NCI-H2081 treated with DMSO at 0.1 percent for 48 hours (cell line): ENCODE data around the gene MCRIP1.
A peak's percentile ranks its signal among the peaks of the same experiment; 100 is the strongest.

ENCODE experiments used
- DNase-seq: peaks from one replicate; lab custom pipeline; 2025; lab: John Stamatoyannopoulos, UW

Gene MCRIP1, protein sequence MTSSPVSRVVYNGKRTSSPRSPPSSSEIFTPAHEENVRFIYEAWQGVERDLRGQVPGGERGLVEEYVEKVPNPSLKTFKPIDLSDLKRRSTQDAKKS

DNA sequence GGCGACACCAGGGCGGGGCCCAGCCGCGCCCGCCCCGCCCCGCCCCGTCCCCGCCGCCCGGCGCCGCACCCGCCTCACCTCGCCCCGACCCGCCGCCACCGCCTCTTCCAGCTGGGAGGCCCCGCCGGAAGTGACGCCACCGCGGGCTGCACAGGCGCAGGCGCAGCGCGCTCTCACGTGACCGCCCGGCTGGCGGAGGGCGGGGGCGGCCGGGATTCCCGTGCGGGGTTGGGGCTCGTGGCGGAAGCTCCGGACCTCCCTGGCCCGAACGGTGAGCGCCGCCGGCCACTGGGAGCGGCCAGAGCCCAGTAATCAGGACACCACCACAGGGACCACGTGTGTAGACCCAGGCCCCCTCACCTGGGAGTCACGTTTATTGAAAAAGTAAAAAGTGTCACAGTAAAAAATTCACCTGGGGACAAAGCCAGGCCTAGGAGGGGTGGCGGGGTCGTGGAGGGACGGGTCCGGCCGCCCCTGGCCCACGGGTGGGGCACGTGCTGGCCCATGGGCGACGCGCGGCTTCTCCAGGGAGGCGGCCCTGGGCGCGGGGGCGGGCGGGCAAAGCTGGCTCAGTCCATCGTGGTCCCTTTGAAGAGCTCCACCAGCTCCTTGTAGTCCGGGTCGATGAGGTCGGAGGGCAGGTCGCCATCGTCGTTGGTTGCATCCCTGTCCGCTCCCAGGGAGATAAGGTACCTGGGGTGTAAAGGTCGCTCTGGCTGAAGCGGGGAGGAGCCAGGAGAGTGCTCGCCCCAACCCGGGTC is at the start of gene MCRIP1:
MCRIP1 (minus strand) TSS at position 132 of the 761 bp plus-strand sequence. CDS start 8,785 bp downstream, outside the sequence.
- peak; percentile 76 for DNase-seq

DNA sequence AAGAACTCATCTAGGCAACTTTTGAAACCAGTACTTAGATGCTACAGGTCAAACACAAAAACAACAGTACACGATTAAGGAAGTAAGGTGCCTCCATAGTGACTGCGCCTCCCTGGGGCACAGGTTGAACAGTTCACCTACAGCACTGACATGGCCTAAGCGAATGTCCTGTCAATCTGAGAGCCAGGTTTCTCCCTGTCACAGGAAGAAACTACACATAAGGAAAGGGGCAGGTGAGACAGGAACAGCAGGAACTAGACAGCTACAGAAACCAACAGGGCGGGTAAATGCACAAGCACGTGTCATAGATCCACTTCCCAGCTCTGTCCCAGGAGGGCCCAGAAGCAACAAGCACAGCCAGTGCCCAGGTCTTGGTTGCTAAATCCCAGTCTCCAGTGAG is 46.0 kb upstream of the MCRIP1 start:
- DNase-seq, result no peak

DNA sequence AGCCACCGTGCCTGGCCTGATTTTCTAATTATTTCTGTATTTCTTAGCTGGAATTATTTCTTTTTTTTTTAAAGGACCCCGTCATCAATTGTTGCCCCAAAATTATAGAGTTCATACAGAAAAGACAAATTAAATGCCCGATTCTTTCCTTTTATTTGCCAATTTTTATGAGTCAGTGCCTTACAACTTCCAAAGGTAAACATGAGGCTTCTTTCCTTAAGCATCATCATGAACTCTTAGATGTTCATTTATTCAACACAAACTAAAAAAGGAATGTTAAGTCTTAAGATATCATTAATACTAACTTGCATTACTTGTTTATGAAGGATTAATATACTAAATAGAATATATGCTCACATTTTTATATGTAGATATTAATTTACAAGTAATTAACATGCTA is 45.2 kb upstream of the MCRIP1 start:
- no peak for DNase-seq

DNA sequence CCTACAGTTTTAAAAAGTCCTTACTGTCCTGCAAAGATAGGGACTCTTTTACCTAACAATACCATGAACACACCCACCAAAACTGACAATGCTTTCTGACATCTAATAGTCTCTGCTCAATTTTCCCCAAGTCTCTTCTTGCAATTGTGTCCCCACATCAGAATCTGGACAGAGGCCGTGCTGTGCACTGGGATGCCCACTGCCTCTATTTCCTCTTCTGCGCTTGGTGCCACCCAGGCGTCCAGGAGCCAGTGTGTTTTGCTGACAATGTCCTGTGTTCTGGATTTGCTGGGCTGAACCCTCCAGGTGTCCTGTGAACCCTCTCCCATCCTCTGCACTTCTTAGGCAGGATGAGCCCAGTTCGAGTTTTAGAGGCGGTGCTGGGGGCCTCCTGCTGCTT is 44.5 kb upstream of the MCRIP1 start:
- DNase-seq, result no peak

DNA sequence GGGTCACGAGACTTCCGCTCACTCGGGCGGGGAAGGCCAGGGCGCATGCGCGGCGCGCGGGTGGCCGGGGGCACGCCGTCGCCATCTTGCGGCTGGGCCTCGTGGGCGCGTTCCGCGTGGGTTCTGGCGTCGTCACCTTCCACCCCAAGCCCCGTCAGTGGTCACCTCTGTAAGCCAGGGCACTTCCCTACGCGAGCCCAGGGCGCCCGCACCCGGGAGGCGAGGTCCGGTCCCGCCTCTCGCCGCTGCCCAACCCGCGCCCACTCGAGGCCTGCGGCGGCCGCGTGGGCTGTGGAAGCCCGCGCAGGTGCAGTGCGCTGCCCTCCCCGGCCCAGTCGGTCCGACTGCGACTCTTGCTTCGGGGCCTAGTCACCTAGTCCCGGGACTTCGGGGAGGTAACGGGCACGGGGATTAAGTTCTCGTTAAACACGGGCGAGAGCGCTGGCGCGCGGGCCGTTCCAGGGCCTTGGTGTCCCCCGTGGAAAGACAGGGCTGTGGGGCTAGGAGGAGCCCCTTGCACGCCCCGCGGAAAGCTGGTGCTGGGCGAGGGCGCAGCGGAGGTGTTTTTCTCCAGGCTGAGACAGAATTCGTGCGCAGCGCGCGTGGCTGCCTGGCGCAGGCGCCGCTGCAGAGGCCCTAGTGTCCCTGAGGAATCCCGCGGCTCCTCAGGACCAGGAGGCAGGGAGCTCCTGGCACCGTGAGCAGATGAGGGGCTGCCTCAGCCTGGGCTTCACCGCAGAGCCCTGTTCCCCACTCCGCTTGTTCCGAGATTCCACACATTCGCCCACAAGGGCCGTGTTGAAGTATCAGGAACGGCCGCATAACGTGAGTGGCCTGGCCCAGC is 38.5 kb upstream of the MCRIP1 start:
- DNase-seq, result peak; percentile 25

DNA sequence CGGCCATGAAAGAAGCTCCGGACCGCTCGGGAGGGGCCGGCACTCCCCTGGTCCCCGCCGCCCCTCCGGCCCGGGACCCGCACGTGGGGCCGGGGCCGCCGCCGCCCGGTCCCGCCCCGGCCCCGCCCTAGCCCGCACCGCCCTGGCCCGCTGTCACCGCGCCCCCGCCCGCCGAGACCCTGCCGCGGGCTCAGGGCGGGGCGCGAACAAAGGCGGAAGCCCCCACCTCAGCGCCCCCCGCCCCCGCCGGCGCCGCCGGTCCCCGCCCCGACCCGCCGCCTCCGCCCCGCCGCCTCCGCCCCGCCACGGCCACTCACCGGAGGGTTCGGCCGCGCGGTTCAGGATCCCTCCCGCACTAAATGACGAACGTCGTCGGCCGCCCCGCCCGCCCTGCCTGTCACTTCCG is 37.9 kb upstream of the MCRIP1 start, which contains the start of gene ARHGDIA:
ARHGDIA (minus strand) TSS at position 357 of the 406 bp plus-strand sequence. CDS start 1,407 bp downstream, outside the sequence.
- DNase-seq, result no peak

DNA sequence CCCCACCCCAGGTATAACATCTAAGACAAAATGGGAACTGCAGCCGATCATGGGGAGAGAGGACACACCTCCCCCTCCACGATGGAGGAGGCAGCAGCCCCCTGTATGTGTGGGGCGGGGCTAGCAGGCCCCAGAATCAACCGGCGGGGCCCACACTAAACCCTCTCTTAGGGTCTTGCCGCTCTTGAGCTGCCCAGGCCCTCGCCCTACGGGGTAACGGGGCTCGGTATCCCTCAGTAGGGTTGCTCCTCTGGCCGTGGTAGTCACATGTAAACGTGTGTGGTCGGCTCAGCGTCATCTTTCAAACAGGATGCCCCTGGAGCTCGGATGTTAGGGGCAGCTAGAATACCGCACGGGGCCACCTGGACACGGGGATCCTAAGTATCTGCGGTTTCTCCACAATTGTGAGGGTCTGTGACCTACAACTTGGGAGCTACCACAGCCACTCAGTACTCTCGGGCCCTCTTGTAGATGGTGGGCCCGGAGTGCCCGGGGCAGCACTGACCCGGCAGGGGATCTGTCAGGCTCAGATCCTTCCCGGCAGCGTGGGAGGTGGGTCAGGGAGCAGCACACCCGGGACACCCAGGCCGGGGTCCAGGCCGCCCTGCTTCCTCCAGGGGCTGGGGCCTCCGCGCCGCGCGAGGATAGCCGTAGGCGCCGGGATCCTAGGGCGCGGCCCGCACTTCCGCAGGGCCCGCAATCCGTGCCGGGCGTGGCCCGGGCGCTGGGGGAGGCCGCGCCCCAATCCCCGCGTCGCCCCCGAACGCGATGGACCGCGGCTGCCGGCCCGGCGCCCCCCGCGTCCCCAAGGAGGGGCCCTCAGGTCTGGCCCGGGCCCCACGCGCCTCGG is 37.3 kb upstream of the MCRIP1 start:
- no peak for DNase-seq

DNA sequence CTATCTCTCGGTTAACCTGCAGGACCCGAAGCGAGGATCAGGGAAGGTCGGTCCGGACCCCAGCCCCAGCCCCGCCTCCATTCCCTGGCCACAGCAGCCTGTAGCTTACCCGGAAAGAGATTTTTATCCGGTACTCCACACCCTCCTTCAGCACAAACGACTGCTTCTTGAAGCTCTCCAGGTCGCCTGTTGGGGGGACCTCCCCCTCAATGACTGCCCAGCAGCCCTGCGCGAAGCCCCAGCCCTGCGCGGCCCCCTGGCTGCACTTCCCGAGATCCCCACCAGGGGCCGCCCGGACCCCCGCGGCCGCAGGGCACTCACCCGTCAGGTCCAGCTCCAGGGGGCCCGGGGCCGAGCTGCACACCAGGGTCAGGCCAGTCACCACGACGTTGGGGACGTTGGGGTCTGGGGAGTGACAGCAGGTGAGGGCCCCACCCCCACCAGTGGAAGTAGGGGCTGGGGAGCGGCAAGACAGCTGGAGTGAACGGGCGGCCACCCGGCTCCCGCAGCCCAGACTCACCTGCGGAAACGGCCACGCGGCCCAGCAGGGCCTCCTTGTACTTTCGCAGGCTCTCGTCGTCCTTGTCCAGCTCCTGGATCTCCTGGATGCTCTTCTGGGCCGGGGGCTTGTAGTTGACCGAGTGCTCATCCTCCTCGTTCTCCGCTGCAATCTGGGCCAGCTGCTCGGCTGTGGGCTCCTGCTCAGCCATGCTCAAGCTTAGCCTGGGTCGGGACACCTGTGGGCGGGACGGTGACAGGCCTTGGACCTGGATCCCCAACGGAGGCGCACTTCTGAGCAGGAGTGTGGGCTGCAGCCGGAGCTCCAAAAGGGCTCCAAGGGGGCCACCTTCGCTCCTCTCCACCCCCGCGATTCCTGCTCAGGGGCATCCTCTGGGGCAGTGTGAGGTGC is 36.4 kb upstream of the MCRIP1 start:
- no peak for DNase-seq

DNA sequence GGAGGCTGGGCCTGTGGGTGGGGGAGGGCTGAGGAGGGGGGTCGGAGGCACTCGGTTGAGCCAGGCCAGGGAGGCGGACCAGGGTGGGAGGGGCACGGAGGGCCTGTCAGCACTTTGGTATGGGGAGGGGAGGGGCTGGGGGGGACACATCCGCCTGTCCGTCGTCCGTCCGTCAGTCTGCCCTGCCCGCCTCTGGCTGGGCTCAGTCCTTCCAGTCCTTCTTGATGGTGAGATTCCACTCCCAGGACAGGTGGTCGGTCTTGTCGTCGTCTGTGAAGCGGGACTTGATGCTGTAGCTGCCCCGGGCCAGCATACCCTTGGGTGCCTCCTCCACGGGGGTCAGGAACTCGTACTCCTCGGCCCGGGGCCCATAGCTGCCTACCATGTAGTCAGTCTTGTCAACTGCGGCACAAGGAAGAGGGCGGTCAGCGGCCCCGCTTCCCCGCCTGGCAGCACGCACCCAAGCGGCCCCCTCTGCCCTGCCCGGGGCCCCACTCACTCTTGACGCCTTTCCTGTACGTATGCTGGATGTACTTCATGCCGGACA is 35.7 kb upstream of the MCRIP1 start:
- DNase-seq, result no peak

DNA sequence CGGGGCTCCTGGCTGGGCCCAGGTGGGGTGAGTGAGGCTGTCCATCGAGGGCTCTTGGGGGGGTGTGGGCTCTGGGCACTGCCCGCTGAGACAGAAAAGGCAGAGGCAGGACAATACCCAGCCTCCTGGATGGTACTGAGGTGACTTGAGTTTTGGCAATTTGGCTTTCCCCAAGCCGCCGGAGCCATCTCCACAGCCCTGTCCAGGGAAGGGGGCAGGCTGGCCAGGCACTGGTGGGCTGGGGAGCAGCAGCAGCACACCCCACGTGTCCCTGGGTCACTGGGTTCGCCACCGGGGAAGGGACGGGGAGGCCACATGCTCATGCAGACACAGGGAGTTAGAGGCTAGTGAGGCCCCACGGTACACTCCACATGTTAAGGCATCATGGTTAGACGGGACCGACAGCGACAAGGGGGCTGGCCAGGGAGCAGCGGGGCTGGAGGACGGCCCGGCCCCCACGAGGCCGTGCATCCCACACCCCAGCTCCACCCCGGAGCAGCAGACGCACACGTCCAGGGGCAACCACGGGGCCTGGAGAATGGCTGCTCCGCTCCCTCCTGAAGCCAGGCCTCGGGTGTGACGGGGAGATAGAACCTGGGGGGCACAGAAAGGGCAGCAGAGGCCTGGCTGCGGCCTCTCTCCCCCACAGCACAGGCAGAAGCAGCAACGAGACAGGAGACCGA is 35.0 kb upstream of the MCRIP1 start:
- DNase-seq, result no peak

DNA sequence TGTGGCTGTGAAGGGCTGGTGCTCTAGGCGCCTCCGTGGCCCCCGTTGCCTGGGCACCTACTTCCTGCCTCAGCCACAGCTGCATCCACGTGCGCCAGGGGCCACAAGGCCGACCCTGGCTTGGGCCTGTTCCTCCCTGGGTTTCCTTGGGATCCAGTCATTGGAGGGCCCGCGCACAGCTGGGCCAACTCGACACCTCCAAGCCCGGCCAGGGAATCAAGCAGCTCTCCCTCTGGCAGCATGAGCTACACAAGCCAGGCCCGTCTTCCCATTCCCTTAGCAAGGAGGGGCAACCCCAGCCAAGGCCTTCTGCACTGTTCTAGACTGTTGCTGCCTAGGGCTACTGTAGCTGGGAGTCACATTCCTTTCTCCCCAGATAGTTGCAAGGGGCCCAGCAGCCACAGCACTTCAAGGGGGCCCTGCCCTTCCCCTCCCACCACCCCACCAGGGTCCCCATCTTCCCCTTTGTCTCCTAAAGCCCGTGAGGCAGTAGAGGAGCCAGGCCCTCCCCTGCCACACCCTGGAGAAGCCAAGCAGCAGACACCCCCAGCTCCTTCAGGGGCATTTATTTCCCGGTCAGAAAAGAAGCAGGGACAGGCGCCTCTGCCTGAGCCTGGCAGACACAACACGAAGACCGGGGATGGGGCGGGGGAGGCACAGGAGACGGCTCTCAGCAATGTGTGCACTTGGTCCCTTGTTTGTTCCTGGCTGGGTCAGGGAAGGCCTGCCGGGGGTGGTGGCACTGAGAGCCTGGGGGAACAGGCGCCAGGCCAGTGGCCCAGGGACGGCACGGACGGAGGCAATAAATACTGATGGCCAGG is 34.3 kb upstream of the MCRIP1 start:
- no peak for DNase-seq

DNA sequence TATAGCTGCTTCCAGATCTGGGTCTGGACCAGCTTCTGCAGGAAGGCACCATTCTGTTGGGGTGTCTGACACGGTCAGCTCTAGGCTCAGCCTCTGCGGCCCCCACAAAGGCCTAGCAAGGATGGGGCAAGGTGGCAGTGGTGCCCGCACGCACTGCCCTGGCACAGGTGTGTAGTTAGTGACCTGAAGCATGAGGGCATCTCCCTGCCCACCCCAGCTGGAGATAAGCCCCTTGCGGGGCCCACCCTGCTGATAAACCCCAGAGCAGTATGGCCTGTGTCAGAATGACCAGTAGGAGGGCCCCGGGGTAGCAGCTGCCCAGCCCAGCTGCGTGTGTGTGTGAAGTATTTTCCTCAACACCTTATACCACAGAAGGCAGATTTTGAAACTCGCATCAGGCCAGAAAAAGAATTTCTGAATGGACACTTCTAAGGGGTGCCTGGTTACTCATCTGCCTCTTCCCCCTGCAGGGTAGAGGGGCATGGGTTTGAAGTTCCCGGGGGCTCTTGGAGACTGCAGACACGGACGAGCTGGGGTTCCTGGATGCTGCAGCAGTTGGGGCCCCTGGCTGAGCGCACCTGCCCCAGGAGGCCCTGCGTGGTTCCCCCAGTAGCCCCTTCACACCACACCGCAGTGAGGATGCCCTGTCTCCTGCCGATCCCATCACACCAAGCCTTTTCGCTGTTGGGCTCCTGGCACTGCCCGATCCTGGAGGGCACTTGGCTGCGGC is 33.5 kb upstream of the MCRIP1 start:
- DNase-seq, result no peak

DNA sequence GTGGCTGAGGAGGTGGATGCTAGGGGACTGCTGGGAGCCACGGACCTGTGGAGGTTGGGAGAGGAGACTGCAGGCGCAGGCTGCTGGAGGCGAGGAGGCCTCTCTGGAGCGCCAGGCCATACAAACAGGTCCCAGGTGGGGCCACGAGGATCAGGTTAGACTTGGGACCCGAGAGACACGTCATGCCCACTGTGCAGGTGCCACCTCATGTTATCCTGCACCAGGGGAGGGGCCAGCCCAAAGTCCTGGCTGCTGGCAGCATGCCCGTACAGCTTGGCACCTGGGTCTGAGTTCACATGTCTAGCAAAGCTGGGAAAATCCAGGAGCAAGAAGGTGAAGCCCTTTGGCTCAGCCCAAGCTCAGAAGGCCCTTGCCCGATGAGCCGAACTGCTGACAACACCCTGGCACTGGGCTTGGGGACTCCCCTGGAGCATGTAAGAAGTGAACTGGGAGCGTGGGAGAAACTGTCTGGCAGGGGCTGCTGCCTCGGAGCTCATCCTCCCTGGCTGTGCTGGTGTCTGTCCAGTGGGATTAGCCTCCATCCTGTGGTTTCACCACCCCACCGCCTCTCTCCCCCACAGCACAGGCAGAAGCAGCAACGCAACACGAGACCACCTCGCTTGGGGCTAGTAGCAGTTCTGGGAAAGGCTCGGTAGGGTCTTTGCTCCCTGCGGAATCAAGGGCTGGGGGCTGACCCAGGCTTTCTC is 32.8 kb upstream of the MCRIP1 start:
- no peak for DNase-seq

DNA sequence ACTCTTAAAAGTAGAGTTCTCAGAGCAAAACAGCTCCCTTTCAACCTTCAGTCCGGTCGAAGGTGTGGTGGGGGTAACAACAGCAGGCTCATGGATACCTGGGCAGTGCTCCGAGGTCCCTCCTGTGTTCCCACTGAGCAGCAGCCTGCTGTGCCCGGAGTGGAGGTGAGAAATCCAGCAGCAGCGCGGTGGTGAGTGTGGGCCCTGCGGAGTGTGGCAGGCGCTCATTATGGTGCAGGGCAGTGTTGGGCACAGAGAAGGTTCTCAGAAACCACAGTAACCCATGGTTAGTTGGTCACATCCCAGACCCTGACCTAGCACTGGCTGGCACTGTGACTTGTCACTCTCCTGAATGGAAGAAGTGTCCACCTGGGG is 32.3 kb upstream of the MCRIP1 start:
- DNase-seq, result no peak

DNA sequence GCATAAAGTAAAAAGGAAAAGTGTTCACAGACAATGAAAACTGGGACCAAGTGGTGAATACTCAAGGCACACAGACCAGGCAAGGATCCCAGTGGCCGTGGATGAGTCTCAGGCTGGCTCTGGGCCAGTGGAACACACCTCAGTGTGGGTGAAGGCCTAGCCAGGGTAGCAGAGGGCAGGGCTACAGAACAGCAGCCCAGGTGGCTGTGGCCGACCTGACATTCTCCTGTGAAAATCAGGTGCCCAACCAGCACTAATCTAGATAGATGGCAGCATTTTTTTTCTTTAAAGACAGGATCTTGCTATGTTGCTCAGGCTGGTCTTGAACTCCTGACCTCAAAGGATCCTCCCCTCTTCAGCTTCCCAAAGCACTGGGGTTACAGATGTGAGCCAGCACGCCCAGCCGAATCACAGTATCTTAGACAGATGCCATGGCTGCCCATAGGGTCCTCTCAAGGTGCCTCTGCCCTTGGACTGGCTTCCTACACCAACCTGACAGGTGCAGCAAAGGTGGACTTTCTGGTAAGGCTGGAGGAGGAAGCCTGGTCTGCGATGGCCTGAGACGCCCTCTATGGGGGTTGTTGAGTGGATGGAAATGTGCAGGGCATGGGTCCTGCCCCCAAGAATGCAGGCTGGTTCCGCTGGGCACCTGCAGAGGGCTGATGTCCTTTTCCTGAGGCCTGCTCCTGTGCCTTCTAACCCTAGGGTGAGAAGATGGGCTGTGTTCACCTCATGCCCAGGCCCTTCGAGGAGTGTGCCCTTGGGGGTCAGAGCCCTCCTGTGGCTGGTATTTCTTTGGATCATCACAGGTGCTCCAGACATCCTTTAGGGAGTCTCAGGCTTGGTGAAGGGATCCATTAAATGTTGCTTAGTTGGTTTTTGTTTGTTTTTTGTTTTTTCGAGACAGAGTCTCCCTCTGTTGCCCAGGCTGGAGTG is 31.0 kb upstream of the MCRIP1 start:
- DNase-seq, result no peak

DNA sequence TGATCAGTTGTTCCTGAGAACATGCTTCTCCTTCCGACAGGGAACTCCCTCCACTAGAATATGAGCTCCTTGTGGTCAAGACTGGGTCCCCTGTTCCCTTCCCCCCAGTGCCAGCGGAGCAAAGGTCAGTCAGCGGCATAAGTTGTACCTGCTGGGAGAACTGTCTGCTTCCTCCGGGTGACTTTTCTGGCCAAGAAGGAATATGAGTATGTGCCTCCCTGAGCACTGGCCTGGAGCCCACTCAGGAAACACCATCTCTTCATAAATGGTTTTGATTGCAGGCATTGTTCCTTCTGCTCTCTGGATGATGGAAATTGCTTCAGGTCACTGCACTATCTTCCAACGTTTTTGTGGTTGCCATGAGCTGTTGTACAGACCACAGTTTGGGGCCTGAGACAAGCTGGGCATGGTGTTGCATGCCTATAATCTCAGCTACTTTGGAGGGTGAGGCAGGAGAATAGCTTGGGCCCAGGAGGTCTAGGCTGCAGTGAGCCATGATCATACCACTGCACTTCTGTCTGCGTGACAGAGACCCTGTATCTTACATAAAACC is 30.1 kb upstream of the MCRIP1 start:
- no peak for DNase-seq
